PC-9 (cell line): ENCODE results near the gene ADGRA3. TPM values are rescaled to one million over a fixed set of nuclear protein-coding genes. Genes with fewer than 3 reads are reported as not detected.
A peak's percentile ranks its signal among the peaks of the same experiment; 100 is the strongest.

Experiments used
- BruUV-seq: library from RNA; stranded (reverse); fragments of 400-500 nt; replicated peaks from 2 replicates; lab custom pipeline; 2021; lab: Mats Ljungman, UMichigan
- CTCF ChIA-PET: fragments of 300-600 bp; sonication (Branson Sonifier 250); formaldehyde crosslinking; loops from one replicate; lab custom pipeline; 2022; ENCODE audit warnings: antibody characterized with exemption; lab: Charles Lee
- POLR2A ChIA-PET: fragments of 300-600 bp; sonication (Branson Sonifier 250); formaldehyde crosslinking; loops from one replicate; lab custom pipeline; 2022; ENCODE audit warnings: antibody characterized with exemption; ENCODE audit not compliant: unreplicated experiment; lab: Charles Lee
- DNase-seq, 2 experiments: peaks; one replicate each; pipeline versions ENCODE4 v3.0.0 to v3.0.0-alpha.2; 2015 to 2022; ENCODE audit warnings: mixed read lengths in 1 of 2
- H2AFZ ChIP-seq: fragments of 200-600 bp; sonication (generic); 2 replicates; pipeline ENCODE4 v1.8.1; 2017; ENCODE audit warnings: antibody characterized with exemption
- H3F3A ChIP-seq: fragments of 200-600 bp; sonication (generic); 2 replicates; pipeline ENCODE4 v1.8.1; 2017; ENCODE audit warnings: antibody characterized with exemption, mild to moderate bottlenecking, low read depth; ENCODE audit not compliant: insufficient read depth
- H3K27ac ChIP-seq: fragments of 200-600 bp; sonication (generic); 2 replicates; pipeline ENCODE4 v1.6.1; 2016; ENCODE audit warnings: mixed run types
- H3K27me3 ChIP-seq: fragments of 200-600 bp; sonication (generic); 2 replicates; pipeline ENCODE4 v1.6.1; 2016; ENCODE audit warnings: low read depth, mixed run types; ENCODE audit not compliant: insufficient read depth
- H3K36me3 ChIP-seq: fragments of 200-600 bp; sonication (generic); 2 replicates; pipeline ENCODE4 v1.6.1; 2016; ENCODE audit warnings: low read depth, mixed run types
- H3K4me1 ChIP-seq: fragments of 200-600 bp; sonication (generic); replicated peaks from 2 replicates; pipeline ENCODE4 v1.6.1; 2016; ENCODE audit warnings: mixed run types; ENCODE audit not compliant: insufficient read depth
- H3K4me2 ChIP-seq: fragments of 200-600 bp; sonication (generic); 2 replicates; pipeline ENCODE4 v1.6.1; 2017; ENCODE audit warnings: mixed run types
- H3K4me3 ChIP-seq: fragments of 200-600 bp; sonication (generic); 2 replicates; pipeline ENCODE4 v1.6.1; 2016; ENCODE audit warnings: mixed run types
- H3K79me2 ChIP-seq: fragments of 200-600 bp; sonication (generic); 2 replicates; pipeline ENCODE4 v1.6.1; 2017; ENCODE audit warnings: low read depth, mixed run types
- H3K9me2 ChIP-seq: fragments of 200-600 bp; sonication (generic); 2 replicates; pipeline ENCODE4 v1.8.1; 2017; ENCODE audit warnings: mild to moderate bottlenecking; ENCODE audit not compliant: insufficient read depth
- H3K9me3 ChIP-seq: fragments of 200-600 bp; sonication (generic); 2 replicates; pipeline ENCODE4 v1.8.1; 2016; ENCODE audit warnings: low read depth; ENCODE audit not compliant: insufficient read depth
- H4K20me1 ChIP-seq: fragments of 200-600 bp; sonication (generic); 2 replicates; pipeline ENCODE4 v1.8.1; 2017; ENCODE audit not compliant: insufficient read depth
- EZH2 ChIP-seq: fragments of 200-600 bp; sonication (generic); IDR thresholded peaks from 2 replicates; pipeline ENCODE4 v1.8.0; 2017; ENCODE audit warnings: antibody characterized with exemption, low read depth
- intact Hi-C: fragments of 100-400 bp; cut with micrococcal nuclease; formaldehyde crosslinking; loops from one replicate; pipeline ENCODE4 v1.10.0; 2022; ENCODE audit not compliant: unreplicated experiment
- total RNA-seq: library from RNA; stranded (reverse); gene quantifications from 2 replicates; pipeline ENCODE4 v1.2.3, GENCODE V29; 2021
- TF ChIP-seq, protein P1 (sequence below): fragments of 200-600 bp; sonication (generic); conservative IDR thresholded peaks from 2 replicates; pipeline ENCODE4 v1.6.1; 2017; ENCODE audit warnings: mixed run types, antibody characterized with exemption, mild to moderate bottlenecking, moderate library complexity

The ADGRA3 gene
- total RNA-seq, 1 experiment from 2014 or later, result 40.5 TPM

DNA sequence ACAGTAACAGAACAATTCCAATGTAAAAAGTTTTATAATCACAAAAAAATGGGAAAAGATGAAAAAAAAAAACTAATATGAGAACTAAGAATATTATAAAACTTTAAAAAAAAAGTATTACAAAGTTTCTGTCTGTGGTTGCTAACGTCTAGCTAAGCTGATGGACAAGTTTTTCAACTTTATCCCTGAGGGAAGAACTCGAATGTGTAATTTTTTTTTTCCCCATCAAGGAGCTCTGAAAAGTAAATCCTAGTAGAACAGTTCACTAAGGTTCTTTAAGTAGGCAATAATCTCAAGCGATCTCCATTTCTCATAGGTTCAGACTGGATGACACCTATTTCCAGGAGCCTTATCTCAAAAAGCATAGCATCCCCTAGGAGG, 14.2 kb downstream of the ADGRA3 start:
- TF ChIP-seq, protein P1, sequence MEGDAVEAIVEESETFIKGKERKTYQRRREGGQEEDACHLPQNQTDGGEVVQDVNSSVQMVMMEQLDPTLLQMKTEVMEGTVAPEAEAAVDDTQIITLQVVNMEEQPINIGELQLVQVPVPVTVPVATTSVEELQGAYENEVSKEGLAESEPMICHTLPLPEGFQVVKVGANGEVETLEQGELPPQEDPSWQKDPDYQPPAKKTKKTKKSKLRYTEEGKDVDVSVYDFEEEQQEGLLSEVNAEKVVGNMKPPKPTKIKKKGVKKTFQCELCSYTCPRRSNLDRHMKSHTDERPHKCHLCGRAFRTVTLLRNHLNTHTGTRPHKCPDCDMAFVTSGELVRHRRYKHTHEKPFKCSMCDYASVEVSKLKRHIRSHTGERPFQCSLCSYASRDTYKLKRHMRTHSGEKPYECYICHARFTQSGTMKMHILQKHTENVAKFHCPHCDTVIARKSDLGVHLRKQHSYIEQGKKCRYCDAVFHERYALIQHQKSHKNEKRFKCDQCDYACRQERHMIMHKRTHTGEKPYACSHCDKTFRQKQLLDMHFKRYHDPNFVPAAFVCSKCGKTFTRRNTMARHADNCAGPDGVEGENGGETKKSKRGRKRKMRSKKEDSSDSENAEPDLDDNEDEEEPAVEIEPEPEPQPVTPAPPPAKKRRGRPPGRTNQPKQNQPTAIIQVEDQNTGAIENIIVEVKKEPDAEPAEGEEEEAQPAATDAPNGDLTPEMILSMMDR, result no peak
- H3K9me3 ChIP-seq, result no peaks in the 10 kb centered on the region
- H3K36me3 ChIP-seq, result no peaks in the 10 kb centered on the region
- no peaks in the 10 kb centered on the region; the same call in none of the 2 replicates for H3K4me1 ChIP-seq
- H3K4me3 ChIP-seq, result no peak overlapping the region; the same call in 1 of the 2 replicates
- DNase-seq, result peak; percentile 9 to 69
- CTCF ChIA-PET, result interaction anchor here (0.6 kb wide), 1 partner anchor 372 kb away, joined by 4 read pairs; no protein-coding TSS in a partner anchor
- no TSS peak for BruUV-seq
- H3K27ac ChIP-seq, result no peak overlapping the region
- no peaks in the 10 kb centered on the region for H4K20me1 ChIP-seq
- H2AFZ ChIP-seq, result no peak overlapping the region
- no peak overlapping the region for H3K4me2 ChIP-seq
- peaks cover 73% of the 10 kb centered on the region for H3K79me2 ChIP-seq
- H3F3A ChIP-seq, result peaks cover 32% of the 10 kb centered on the region
- intact Hi-C loops, result no loop called here
- POLR2A ChIA-PET, result no interaction called here
- H3K27me3 ChIP-seq, result no peaks in the 10 kb centered on the region
- no peaks in the 10 kb centered on the region for H3K9me2 ChIP-seq

DNA sequence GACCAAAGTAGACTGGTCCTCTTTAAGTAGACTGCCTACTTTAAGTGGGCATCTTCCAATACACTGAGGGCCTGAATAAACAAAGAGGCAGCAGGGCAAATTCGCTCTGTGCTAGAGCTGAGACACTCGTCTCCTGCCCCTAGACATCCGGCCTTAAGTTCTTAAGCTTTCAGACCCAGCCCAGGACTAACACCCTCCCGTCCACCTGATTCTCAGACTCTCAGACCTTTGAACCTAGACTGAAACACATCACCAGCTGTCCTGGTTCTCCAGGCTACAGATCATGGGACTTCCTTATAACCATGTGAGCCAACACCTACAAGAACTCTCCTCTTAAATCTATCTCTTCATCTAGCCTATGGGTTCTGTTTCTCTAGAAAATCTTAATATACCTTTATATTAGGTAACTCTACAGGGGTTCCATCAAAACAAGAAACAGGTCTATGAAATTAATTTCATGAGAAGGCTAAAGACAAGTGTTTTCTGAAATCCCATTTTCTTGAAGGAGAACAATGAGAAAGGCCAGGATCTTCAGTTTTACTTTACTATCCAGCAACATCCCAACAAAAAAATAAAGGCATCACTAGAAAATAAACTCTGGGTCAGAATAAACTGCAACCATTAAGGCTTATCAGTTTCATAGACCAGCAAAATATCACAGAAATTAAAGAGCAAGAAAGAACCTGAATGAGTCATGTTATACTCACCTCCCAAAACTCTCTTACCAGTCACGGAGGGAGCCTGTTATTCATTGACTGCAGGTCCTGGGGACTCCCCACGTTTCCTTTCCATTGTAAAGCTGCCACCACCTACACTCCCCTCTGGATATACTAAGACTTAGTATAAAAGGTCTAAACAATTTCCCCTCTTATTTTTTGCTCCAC, 14.8 kb downstream of the ADGRA3 start:
- H3K36me3 ChIP-seq, result no peaks in the 10 kb centered on the region
- TF ChIP-seq EZH2, result no peak
- TF ChIP-seq, protein P1, result no peak
- no peaks in the 10 kb centered on the region; the same call in none of the 2 replicates for H3K4me1 ChIP-seq
- H3K27me3 ChIP-seq, result no peaks in the 10 kb centered on the region
- peaks cover 32% of the 10 kb centered on the region for H3F3A ChIP-seq
- no peaks in the 10 kb centered on the region for H3K9me2 ChIP-seq
- peak; percentile 42 to 85 for DNase-seq
- no peak overlapping the region for H3K27ac ChIP-seq
- H2AFZ ChIP-seq, result no peak overlapping the region
- intact Hi-C loops, result loop anchor here (1.0 kb wide), 1 partner anchor 13 kb away; no protein-coding TSS in a partner anchor
- BruUV-seq, result no TSS peak
- no peaks in the 10 kb centered on the region for H4K20me1 ChIP-seq
- ChIA-PET POLR2A (interaction anchor here (0.7 kb wide), 1 partner anchor 14 kb away, joined by 3 read pairs; no protein-coding TSS in a partner anchor), CTCF (interaction anchor here (1.2 kb wide), 1 partner anchor 14 kb away, joined by 4 read pairs; no protein-coding TSS in a partner anchor)
- peaks cover 73% of the 10 kb centered on the region for H3K79me2 ChIP-seq
- no peak overlapping the region; the same call in 1 of the 2 replicates for H3K4me3 ChIP-seq
- no peaks in the 10 kb centered on the region for H3K9me3 ChIP-seq
- no peak overlapping the region for H3K4me2 ChIP-seq

DNA sequence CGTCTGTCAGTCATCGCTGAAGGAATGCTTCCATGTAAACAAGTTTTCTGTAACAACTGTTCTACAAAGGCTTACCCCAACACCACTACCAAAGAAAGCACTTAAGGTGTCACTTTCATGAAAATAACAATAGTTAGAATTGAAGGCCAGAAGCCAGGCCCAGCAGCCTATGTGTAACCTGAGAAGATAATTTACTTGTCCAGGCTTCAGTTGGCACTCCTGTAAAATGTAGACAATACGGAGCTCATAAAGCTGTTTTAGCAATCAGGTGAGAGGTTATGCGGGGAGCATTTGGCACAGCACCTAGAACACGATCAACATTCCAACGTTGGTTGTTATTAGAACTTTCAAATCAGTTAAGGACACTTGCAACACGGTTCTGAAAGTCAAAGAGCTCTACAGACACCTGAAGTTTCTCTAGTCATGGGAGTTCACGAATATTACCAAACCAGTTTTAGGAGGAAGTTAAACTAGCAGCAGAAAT, 15.7 kb downstream of the ADGRA3 start:
- Histone ChIP-seq H3K4me3 (no peak overlapping the region; the same call in 1 of the 2 replicates), H3K4me2 (no peak overlapping the region), H3K9me2 (no peaks in the 10 kb centered on the region), H4K20me1 (no peaks in the 10 kb centered on the region), H3K27me3 (no peaks in the 10 kb centered on the region), H3F3A (peaks cover 32% of the 10 kb centered on the region), H3K9me3 (no peaks in the 10 kb centered on the region), H3K4me1 (no peaks in the 10 kb centered on the region; the same call in none of the 2 replicates), H3K36me3 (no peaks in the 10 kb centered on the region), H3K27ac (no peak overlapping the region), H3K79me2 (peaks cover 73% of the 10 kb centered on the region), H2AFZ (no peak overlapping the region)
- intact Hi-C loops, result loop anchor here (1.0 kb wide), 1 partner anchor 14 kb away; no protein-coding TSS in a partner anchor
- BruUV-seq, result no TSS peak
- CTCF ChIA-PET, result interaction anchor here (1.2 kb wide), 1 partner anchor 15 kb away, joined by 4 read pairs; no protein-coding TSS in a partner anchor
- POLR2A ChIA-PET, result interaction anchor here (0.5 to 0.7 kb wide), 2 partner anchors 15 to 25 kb away, joined by 3 to 7 read pairs; no protein-coding TSS in a partner anchor
- DNase-seq, result peak; percentile 58 to 94
- no peak for TF ChIP-seq EZH2
- TF ChIP-seq, protein P1, result no peak
